ENCODE results near the gene ETV7. TPM values are rescaled to one million over a fixed set of nuclear protein-coding genes. Genes with fewer than 3 reads are reported as not detected.
"Not testable (repeated sequence)": the region's sequence is repeated elsewhere in the genome, so short reads cannot be mapped to it uniquely, and the experiment has no call there.

ETV7 gene
- polyA plus RNA-seq, 1 donor = not detected

DNA sequence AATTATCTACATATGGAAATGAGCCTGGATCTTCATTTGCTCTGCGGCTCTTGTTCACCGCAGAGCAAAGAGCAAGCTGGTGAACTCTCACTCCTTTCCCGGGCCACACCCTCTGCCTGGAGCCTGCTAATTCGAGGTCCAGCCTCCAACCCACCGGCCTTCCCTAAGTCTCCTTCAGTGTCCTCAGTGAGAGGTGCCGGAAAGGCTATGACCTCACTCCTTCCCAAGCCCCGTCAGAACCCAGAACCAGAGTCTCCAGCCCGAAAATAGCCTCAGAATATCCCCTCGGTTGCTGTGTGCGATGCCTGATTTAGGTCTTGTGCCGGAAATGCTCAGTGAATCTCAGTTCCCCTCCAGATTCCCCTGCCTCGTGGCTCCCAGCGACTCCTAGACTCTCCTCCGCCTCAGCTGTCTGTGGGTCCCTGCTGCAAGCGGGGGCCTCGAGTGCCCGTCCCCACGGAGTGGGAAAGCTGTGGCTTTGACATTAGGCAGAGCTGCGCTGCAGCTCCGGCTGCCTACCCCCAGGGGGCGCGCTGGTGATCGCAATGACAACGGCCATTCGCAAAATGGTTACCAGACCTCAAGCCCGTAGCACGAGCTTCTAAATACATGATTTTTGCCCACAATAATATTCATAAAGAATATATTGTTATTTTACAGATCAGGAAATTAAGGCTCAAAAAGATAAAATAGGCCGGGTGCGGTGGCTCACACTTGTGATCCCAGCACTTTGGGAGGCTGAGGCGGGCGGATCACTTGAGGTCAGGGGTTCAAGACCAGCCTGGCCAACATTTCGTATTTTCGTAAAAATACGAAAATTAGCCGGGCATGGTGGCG, 46.6 kb downstream of the ETV7 start:
- DNase-seq = no peak

DNA sequence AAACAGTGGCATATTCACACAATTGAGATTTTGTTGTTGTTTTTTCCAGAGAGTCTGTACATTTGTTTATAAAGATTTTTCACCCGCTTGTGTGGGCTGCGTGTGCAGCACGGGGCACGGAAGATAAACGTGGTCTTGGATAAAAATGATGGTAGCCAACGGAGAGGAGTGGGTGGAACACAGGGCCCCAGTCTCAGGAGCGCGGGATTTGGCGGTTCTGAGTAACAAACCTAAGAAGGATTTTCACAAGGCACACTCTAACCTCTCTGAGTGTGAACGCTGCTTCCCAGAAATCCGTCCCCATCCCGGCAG, 47.2 kb downstream of the ETV7 start:
- DNase-seq = no peak

DNA sequence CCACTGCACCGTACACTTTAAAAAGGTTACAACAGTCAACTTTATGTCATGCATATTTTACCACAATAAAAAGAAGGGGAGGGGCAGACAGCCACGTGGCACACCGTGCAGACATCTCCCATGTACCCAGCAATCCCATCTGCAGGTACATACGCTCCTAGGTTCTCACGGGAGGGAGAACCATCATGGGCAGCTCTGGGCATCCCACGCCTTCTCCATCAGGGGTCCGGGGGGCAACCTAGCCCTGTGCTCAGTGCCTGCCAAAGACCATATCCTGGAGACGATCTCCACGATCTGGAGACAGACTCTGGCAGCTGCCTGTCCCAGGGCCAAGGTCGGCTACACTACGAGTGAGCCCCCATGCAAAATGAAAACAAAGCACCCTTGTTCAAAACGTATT, 48.3 kb downstream of the ETV7 start:
- DNase-seq = no peak

DNA sequence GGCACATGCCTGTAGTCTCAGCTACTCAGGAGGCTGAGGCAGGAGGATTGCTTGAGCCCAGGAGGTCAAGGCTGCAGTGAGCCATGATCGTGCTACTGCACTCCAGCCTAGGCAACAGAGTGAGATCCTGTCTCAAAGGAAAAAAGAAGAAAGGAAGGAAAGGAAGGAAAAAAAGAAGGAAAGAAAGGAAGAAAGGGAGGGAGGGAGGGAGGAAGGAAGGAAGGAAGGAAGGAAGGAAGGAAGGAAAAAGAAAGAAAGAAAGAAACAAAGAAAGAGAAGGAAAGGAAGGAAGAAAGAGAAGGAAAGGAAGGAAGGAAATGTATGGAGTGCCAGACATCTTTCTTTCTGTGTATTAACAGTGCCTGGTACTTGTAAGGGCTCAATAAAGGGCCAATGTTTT, 49.2 kb downstream of the ETV7 start:
- DNase-seq = not testable (repeated sequence)

DNA sequence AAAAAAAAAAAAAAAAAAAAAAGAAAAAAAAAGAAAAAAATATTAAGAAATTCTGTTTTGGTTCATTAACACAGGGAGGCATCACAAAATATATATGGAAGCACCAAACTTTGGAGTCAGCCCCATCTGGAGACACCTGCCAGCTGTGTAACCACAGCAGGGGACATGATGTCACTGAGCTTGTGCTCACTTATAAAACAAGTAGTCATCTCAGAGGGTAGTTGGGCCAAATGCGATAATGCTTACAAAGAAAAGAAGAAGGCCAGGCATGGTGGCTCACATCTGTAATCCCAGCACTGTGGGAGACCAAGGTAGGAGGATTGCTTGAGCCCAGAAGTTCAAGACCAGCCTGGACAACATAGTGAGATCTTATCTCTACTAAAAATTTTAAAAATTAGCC, 49.7 kb downstream of the ETV7 start:
- DNase-seq = no peak

DNA sequence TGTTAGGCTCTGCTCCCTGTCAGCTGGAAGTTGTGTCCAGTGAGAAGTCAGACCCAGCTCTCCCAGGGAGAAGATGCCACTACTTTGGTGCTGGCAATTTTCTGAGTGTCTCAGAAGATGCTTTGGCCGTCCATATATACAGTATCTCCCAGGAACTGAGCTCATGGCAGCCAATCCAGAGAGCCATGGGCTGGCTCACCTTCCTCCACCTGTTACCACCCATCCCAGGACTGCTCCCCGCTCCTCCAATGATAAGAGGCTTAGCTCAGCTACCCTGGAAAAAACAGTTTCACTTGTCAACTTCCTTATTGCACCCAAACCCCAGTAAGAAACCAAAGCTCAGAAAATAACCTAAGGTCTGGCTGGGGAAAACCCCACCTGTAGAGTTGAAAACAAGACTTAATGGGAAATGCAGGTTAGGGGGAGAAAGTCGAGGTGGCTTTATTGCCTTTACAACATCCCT, 50.7 kb downstream of the ETV7 start, which contains the start of gene BNIP5:
Gene BNIP5, minus strand, starts transcription at position 110 of the 463 bp plus-strand sequence. CDS start 6,198 bp downstream, outside the sequence.
- DNase-seq = no peak

DNA sequence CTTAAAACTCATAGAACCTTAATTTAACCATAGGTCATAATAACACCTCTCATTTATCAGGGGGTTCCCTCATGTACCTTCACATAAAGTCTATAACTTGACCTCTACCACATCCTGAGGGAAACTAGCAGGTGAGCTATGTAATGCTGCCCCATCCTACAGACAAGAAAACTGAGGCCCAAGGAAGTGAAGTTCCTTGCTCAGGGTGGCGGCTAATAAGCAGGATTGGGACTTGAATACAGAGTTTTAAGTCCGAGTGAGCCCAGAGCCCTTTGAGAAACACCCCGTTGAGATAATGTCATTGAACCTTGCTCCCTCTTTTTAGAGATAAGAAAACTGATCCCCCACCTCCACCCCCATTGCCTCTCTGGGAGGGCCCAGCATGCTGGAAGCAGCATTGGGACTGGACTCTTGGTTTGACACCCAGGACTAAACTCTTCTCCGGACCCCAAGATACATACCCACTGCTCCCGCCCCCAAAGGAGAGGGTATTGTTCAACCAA, 51.2 kb downstream of the ETV7 start:
- no peak for DNase-seq

DNA sequence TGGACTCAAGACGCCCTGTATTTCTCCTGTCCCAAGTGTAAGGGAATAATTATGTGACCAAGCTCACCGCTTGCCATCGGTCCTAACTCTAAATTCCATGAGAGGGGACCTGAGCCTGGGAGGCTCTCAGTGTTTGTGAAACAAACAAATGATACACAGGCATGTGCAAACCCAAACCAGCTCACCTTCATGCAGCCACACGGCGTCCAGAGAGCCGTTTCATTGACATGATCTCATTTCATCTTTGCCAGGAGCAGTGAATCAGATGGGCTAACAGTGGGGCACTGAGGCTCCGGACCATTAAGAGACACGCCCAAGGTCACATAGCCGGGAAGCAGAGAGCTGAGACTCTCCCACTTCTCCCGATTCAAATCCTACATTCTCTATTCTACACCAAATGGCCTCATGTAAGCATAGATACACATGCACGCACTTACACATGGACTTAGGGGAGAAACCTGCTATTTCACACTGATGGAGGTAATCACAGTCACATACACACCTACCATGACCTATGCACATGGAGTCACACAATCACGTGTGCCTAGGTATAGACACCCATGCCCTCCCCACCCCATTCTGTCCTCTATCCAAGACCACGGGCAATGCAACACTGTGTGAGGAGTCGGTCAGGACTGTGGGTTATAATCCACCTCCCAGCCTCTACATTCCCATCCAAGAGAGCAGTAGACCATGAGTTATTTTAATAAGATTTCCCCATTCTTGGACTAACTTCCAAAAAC, 51.8 kb downstream of the ETV7 start:
- no peak for DNase-seq

DNA sequence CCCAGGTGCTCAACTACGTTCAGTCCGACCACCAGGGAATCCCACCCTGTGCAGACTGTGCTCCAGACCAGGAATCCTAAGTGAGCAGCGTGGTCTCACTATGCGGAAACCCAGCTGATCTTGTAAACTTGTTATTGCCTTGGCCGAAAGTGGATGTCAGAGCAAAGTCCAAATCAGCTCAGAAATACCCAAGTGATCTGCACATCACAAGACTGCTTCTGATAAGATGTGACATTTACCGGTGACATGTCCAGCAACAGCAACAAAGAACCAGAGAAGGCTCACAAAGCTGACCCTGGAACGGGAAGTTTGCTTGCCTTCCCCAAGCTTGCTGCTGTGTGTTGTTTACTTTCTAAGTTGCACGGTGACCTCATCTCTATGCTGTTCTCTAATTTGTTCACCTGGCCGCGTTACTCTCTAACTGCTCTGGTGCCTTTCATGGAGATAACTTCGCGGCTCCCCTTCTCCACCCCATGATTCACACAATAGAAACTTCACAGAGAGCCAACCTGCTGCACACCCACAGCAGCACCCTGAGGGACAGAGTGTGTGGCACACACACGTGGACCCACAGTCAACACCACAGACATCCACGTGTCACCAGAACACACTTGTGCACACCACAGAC, 52.5 kb downstream of the ETV7 start:
- no peak for DNase-seq

DNA sequence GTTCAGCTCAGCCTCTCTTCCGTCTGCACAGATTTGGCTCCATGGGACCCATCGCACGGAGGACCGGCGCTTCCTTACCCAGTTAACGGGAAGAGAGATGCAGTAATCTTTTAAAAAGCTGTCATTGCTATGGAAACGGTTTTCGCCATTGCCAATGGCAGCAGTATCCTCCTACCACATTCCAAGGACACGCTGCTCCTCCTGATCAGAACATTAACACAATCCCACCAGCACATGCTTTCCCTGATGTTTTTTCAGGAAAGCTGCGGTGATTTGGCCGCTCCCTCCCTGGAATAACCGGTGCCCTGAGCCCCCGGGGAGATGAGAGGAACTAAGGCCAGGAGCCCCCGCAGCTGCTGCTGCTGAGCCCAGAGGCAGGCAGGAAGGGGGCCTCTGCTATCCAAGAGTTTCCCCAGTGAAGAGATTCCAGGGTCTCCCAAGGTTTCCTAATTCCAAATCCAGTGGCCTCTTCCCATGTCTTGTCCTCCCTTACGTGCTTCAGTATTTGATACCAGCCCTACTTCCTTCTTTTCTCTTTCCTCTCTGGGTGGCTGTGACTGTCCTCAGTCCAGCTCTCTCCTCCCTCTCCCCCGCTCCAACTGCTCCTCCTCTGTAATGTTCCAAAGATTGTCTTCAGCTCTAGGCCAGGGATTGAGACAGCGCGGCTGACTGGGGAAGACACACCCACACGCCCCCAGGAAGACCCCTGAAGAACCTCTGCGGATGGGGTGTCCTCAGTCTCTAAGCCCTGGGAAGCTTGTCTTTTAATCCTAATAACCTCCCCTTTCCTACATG, 53.3 kb downstream of the ETV7 start:
- no peak for DNase-seq

DNA sequence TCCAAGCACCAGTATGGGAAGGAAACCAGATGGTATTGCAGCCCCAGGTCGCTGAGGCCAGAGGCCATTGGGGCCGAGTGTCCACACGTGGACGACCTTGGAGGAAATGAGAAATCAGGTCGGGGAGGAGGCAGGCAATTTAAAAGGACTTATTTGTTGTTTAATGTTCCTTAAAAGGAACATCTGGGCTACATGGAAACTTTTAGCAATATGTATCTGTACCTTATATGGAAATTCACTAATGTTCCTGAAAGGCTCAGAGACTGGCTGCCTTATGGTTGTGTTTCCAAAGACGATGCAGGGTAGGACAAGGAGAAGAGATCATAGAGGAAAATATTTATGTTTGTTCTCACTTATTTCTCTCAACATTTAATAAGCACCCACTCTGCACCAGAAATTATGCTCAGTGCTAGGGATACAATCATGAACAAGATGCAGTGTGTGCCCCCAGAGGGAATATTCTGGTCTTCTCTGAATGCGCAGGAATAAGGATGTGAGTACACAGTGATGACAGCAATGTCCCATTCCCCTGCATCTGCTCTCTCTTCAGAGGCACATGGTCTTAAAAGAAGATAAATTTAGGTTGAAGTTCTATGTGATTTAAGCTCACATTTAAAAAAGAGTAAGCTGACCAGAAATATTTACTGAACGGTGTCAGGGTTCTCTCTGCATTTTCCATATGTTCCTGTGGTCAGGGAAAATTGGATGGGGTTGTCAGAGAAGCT, 54.1 kb downstream of the ETV7 start:
- DNase-seq = no peak

DNA sequence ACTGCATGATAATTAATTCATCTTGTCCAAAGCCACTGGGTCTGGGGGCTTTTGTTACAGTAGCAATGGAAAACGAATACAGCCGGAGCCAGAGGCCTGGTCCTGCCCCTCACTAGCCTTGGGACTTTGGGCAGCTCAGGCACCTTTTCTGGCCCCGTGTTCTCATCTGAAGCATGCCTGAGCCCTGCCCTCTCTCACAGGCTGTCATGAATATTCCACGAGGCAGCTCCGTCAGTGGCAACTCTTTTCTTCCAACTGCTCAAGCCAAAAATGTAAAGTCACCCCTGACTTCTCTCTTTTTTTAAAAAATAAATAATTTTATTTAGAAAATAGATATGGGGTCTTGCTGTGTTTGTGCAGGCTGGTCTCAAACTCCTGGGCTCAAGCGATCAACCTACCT, 56.1 kb downstream of the ETV7 start:
- DNase-seq = no peak

DNA sequence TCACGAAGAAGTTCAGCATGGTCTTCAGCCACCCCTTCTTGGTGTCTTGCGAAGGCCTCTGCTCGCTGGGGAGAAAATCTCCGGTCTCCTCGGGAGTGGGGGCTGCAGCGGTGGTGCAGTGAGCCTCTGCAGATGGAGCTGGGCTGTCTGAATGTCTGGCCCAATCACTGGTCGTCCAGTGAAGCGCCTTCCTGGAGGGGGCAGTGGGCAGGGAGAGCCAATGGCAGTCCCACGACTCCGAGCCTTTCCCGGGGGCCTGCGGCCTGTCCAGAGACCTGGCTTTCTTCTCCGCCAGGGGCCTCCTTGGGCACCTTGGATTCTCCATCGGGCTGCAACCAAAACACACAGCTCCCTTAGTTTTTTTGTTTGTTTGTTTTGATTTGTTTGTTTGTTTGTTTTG, 57.1 kb downstream of the ETV7 start:
- DNase-seq = no peak

DNA sequence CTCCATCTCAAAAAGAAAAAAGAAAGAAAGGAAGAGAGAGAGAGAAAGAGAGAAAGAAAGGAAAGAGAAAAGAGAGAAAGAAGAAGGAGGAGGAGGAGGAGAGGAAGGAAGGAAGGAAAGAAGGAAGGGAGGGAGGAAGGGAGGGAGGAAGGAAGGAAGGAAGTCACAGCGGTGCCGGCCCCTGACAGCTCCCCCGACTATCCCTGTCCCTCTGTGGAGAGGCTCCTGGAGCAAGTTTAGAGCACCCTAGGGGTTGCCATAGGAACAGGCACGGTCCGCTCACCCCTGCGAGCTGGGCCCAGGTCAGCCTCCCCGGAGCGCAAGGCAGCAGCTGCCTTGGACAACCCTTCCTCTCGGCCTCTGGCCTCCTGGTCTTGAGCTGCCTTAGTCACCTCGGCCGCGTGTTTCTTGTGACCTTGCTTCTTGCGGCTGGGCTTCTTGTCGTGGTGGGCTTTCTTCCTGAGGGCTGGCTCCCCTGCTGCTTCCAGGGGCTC, 57.6 kb downstream of the ETV7 start:
- DNase-seq = no peak

DNA sequence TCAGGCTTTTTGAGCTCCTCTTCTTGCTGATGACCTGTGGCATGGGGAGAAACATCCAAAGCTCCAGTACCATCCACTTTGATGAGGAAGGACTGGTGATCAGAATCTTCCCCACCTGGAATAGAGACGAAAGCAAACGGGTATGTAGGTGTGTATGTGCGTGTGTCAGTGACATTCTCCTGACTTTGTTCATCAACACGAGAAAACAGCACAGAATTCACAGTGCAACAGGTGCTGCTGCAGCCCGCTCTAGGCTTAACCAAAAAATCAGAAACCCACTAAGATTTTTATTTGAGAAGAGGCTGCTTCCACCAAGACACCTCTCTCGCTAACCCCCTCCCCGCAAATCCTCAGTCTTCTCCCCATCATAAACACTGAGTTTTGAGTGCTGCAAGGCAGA, 58.9 kb downstream of the ETV7 start:
- no peak for DNase-seq

DNA sequence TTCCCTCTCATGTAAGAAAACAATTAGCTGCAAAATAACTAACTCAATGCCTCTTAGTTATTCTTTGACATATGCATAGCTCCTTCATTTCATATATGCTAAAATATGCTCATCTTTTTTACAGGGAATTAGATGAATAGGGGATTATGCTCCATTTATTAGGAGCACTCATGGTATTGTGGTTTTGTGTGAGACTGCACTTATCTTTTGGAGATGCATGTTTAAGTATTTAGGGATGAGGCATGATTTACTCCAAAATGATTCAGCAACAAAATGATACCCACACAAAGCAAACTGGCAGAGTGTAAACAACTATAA, 59.6 kb downstream of the ETV7 start:
- no peak for DNase-seq

DNA sequence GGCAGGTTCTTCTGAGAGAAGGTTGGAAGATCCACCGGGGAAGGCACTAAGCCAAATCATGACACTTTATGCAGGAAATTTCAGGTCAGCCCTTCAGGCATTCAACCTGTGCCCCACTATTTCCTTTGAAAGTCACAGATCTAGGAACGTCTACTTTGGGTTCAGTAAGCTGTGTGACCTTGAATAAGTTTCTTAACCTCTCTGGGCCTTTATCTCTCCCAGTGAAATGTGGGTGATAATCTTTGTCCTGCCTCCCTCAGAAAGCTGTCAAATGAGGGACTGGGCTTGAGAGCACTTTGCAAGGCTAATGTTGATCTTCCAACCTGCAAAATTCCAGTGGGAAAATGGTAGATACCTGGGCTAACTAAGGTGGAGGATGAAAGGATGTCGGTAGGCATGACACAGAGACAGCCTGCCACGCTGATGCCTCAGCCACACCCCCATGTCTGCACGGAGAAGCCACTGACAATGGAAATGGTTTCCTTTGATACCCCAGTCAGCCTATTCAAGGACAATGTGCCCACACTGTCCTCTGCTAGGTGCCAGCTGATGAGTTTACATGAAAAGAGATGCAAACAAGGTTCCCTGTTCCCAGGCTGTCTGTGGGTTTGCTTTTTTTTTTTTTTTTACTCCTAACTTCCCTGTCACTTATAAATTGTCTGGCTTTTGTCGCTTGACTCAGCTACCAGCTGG, 60.1 kb downstream of the ETV7 start:
- no peak for DNase-seq

DNA sequence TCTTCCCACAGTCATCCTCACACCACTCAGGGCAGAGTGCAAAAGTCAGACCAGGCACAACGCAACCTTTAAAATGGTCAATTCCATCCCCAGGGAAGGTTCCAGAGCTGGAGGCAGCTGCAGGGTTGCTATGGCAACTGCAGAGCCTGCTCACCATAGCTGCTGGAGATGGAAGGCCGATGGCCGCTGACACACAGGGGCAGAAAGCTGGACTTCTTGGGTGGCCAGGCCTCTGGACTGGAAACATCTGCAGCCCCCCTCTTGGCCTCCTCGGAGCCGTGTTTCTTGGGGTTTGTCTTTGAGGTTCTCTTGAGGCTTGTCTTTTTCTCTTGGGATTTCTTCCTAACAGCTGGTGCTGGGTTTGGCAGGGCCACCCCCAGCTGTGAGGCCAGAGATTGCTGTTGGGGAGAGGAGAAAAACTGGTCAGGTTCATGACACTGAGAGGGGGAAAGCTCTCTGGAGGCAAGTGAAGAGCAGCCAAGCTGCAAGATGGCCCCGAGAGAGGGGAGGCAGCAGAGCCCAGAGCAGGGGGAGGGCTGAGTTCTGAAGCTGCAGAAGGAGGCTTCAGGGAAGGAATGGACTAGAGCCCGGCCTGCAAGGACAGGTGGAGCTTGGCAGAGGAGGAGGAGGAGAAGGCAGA, 61.0 kb downstream of the ETV7 start:
- DNase-seq = no peak

DNA sequence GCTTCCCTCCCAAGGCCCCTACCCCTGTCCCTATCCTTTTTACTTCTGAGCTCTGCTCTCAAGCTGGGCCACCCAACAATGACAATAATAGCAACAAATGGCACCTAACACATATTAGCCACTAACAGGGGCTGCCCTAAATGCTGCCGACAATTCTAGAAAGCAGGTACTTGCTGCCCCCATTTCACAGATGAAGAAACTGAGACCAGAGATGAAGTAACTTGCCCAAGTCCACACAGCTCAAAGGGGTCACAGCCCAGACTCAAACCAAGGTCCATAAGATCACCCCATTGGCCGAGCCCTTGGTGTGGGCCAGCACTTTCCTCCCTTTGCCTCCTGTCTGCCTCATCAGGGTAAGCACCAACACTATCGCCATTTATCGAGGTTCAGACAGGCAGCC, 62.8 kb downstream of the ETV7 start:
- DNase-seq = no peak

DNA sequence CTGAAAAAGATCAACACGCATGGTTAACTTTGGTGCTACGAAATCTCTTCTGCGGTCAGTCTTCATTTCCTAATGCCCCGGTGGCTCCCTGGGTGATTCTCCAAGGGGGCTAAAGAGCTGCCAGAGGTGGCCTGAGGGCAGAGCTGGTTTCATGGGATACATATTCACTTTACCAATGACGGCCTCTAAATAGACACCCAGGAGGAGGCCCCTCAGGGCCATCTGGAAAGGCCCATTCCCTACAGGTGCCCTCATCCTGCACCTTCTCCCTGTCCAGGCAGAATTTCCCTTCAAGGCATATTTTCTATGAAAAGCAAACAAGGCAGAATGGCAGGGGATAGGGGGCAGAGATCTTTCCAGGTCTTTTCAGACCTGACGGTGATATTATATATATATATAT, 63.3 kb downstream of the ETV7 start:
- DNase-seq = no peak

Data from left kidney (tissue), 2 donors.